ENCODE measurements around the gene ROCK2.

Gene ROCK2

GRCh38 chr2:11344342-11344955 lies at the start of gene ROCK2:
Gene ROCK2, minus strand, starts transcription at chr2:11344636. Its CDS starts 500 bp downstream, at chr2:11344136.
- peak in 49 of 51 donors; percentile 36 to 86 (median 76) for DNase-seq

- DNase-seq = no peak
Observed at GRCh38 chr2:11393711-11394236, 49.3 kb upstream of the ROCK2 start.

- DNase-seq = no peak
Observed at GRCh38 chr2:11391942-11392266, 47.5 kb upstream of the ROCK2 start.

- no peak for DNase-seq
Observed at GRCh38 chr2:11390399-11390658, 45.9 kb upstream of the ROCK2 start.

GRCh38 chr2:11389551-11390398 lies 45.3 kb upstream of the ROCK2 start:
- no peak for DNase-seq

GRCh38 chr2:11389052-11389420 lies 44.6 kb upstream of the ROCK2 start:
- peak in 1 of 51 donors; percentile 20 for DNase-seq

- DNase-seq = no peak
Observed at GRCh38 chr2:11388262-11389051, 44.0 kb upstream of the ROCK2 start.

GRCh38 chr2:11387843-11388242 lies 43.4 kb upstream of the ROCK2 start:
- DNase-seq = peak in 1 of 51 donors; percentile 23

GRCh38 chr2:11387100-11387390 lies 42.6 kb upstream of the ROCK2 start:
- DNase-seq = no peak

GRCh38 chr2:11385847-11386246 lies 41.4 kb upstream of the ROCK2 start:
- DNase-seq = no peak

- no peak for DNase-seq
Observed at GRCh38 chr2:11385216-11385615, 40.8 kb upstream of the ROCK2 start.

- DNase-seq = no peak
Observed at GRCh38 chr2:11379558-11379957, 35.1 kb upstream of the ROCK2 start.

GRCh38 chr2:11377928-11378545 lies 33.6 kb upstream of the ROCK2 start:
- DNase-seq = no peak

GRCh38 chr2:11376071-11376470 lies 31.6 kb upstream of the ROCK2 start:
- no peak for DNase-seq

GRCh38 chr2:11375689-11376027 lies 31.2 kb upstream of the ROCK2 start:
- no peak for DNase-seq

- DNase-seq = no peak
Observed at GRCh38 chr2:11375025-11375688, 30.7 kb upstream of the ROCK2 start.

- DNase-seq = no peak
Observed at GRCh38 chr2:11373096-11373495, 28.7 kb upstream of the ROCK2 start.

GRCh38 chr2:11371092-11371937 lies 26.9 kb upstream of the ROCK2 start:
- DNase-seq = no peak

- no peak for DNase-seq
Observed at GRCh38 chr2:11370377-11371091, 26.1 kb upstream of the ROCK2 start.

GRCh38 chr2:11368059-11368572 lies 23.7 kb upstream of the ROCK2 start:
- peak in 16 of 51 donors; percentile 9 to 60 (median 32) for DNase-seq

Measured in hypothalamus (tissue), 51 donors.